Activated naive CD4-positive, alpha-beta T cell treated with anti-CD3 and anti-CD28 coated beads, Interleukin-2, amount 50 U/mL, for 72 hours (primary cell): Measurements from ENCODE around the gene GTF2H1. TPM values are rescaled to one million over a fixed set of nuclear protein-coding genes. Genes with fewer than 3 reads are reported as not detected.

Experiments used
- ATAC-seq, 2 donors: fragments of 150-1000 bp; cut with Tn5 transposase; 2 replicates each; pipeline ENCODE4 v1.10.0; 2021; ENCODE audit warnings: mild to moderate bottlenecking in 2 of 2, moderate library complexity in 2 of 2
- DNase-seq, 2 donors: peaks; one replicate each; pipeline ENCODE4 v3.0.0; 2021 to 2022; ENCODE audit warnings: low spot score in 2 of 2
- H3K27ac Mint-ChIP-seq, 2 donors: one replicate each; pipeline ENCODE4 v1.8.0; 2022; ENCODE audit warnings: mild to moderate bottlenecking in 2 of 2, mixed read lengths in 2 of 2
- H3K36me3 Mint-ChIP-seq, 2 donors: one replicate each; pipeline ENCODE4 v1.8.0; 2022; ENCODE audit warnings: mixed read lengths in 2 of 2
- H3K9me3 Mint-ChIP-seq, 2 donors: one replicate each; pipeline ENCODE4 v1.8.0; 2022; ENCODE audit warnings: mixed read lengths in 2 of 2
- total RNA-seq, 2 donors: library from RNA; stranded (reverse); gene quantifications; one replicate each; pipeline ENCODE4 v1.2.3, GENCODE V29; 2022

The GTF2H1 gene
- 10 to 100 TPM; 36.1 to 53.6 TPM for total RNA-seq

DNA sequence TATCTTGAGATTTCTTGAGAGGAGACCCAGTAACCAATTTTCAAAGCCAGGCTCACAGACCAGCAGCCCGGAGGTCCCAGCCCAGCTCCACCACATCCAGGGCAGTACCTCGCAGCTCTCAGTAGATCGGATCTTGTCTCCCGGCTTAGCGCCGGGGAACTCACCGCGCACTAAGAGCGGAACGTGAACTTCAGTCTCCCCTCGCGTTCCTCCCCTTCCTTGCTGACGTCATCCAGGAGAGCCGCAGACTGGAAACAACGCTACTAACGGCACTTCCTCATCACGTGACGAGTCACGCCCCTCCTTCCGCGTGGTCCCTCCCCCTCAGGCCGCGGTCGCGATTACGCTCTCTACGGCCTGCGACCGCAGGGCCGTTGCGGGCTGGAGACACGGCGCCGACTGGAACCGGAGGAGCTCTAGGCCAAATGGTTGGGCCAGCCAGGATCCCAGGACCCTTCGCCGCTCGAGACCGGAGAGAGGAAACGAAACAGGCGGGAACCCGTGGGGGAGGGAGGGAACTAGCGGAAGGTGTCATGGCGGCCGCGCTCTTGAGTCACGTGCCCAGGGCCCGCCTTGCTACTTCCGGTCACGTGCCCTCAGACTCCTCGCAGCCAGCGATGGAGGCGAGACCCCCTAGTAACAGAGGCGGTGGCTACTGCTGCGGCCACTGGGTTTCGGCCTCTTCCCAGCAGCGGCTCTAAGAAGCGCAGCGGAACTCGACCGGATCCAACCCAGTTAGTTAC, at the start of gene GTF2H1, which contains the start of gene HPS5:
Gene GTF2H1, plus strand, starts transcription at position 599 of the 743 bp plus-strand sequence. CDS start 10,508 bp downstream, outside the sequence.
Gene HPS5, minus strand, starts transcription at position 172 of the 743 bp plus-strand sequence. CDS start 4,282 bp downstream, outside the sequence.
- H3K9me3 Mint-ChIP-seq: no peaks in the 10 kb centered on the region

DNA sequence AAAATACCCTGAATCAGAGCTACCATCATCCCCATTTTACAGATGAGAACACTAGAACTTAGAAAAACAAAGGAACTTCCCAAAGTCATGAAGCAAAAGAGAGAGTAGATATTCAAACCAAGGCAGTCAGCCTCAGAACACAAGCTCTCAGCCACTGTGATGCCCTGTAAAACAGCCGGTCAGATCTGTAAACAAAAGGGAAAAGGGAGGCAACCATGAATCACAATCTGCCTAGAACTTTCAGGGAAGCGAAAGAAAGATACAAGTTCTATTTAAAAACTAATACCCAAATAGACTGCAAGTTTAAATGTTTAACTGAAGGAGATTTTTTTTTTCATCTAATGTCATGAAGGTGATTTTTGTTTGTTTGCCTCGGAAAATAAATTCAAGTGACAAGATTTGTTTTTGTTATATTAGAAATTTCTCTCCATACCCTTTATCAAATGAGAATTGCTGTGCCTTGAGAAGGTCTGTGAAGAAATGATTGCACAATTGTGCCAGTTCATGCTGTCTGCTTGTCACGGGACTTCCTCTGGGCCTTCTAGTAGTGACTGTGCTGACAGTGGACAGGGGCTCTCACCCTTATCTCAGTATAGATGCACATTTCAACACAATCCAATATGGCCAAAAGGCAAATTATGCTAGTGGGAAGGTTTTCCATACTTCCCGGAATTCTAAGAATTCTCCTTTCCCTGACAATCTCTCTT, 44.6 kb upstream of the GTF2H1 start:
- no peak for ATAC-seq
- Mint-ChIP-seq H3K36me3 (peaks cover 0 to 13% of the 10 kb centered on the region in 2 donors), H3K27ac (peak overlapping the region in 1 of 2 donors; percentile 1), H3K9me3 (no peaks in the 10 kb centered on the region)
- DNase-seq: no peak

More for the DNA sequence above, at the start of gene GTF2H1, which contains the start of gene HPS5:
- Mint-ChIP-seq H3K36me3 (peaks cover 5 to 42% of the 10 kb centered on the region in 2 donors), H3K27ac (peak within 1 kb of the TSS; percentile 97 to 99)
- ATAC-seq (peak; percentile 91 to 92), DNase-seq (peak; percentile 91 to 97)

- H3K27ac Mint-ChIP-seq: peak overlapping the region; percentile 3 to 88
- H3K36me3 Mint-ChIP-seq: peaks cover 5 to 13% of the 10 kb centered on the region in 2 donors
- ATAC-seq: peak in 1 of 2 donors; percentile 24
Measured at GRCh38 chr11:18280438-18281045, 41.8 kb upstream of the GTF2H1 start.

DNA sequence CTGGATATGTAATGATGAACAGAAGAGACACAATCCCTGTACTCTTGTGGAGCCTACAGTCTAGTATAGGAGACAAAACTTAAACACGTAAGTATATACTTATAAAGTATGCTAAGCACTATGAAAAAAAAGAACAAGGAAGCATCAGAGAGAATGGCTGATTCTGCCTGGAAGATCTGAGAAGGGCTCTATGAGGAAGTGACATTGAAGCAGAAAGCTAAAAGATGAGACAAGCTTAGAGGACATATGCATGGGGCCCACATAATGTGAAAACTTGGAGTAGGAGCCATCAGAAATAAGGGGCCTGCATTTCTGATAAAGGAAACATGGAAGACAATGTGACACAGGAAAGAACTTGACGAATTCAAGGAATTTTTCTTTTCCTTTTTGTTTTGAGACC, 39.7 kb upstream of the GTF2H1 start:
- Mint-ChIP-seq H3K27ac (peak overlapping the region in 1 of 2 donors; percentile 4), H3K9me3 (no peaks in the 10 kb centered on the region), H3K36me3 (peaks cover 5 to 29% of the 10 kb centered on the region in 2 donors)
- ATAC-seq (no peak), DNase-seq (no peak)

More at GRCh38 chr11:18280438-18281045, 41.8 kb upstream of the GTF2H1 start:
- DNase-seq: no peak
- H3K9me3 Mint-ChIP-seq: no peaks in the 10 kb centered on the region

DNA sequence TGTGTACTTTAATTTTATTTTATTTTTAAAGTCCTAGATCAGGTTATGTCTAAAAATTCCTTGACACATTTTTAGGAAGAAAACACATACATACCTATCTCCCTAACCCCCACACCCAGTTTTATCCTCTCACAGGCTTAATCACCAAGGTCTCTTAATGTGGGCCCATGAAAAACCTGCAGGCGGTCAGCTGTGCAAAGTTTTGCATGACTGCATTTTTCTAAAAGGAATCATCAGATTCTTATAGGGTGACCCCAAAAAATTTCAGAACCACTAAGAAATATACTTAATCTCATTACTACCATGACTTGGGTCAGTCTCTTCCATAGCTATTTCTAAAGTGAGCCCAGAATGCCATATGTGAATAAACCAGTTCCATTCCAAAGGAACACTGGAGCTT, 36.5 kb upstream of the GTF2H1 start:
- no peak overlapping the region for H3K27ac Mint-ChIP-seq
- peaks cover 5 to 25% of the 10 kb centered on the region in 2 donors for H3K36me3 Mint-ChIP-seq
- no peaks in the 10 kb centered on the region for H3K9me3 Mint-ChIP-seq
- no peak for DNase-seq
- ATAC-seq: no peak

DNA sequence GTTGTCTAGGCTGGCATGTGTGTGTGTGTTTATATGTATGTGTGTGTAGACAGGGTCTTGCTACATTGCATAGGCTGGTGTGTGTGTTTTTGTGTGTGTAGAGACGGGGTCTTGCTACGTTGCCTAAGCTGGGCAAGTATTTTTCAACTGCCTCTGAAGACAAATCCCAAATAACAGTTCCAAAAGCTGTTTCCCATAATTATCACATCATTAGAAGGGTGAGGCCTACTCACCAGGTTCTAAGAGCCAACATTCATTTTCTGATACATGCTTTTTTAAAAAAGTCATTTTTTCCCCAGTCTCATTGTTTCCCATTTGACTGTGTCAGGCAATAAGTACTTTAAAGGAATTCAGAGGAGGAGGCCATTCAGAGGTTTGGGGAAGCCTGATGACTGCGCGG, 33.5 kb upstream of the GTF2H1 start:
- Mint-ChIP-seq H3K27ac (no peak overlapping the region), H3K9me3 (no peaks in the 10 kb centered on the region), H3K36me3 (peaks cover 11 to 20% of the 10 kb centered on the region in 2 donors)
- no peak for ATAC-seq
- DNase-seq: no peak

GRCh38 chr11:18294862-18295261, 27.5 kb upstream of the GTF2H1 start:
- Mint-ChIP-seq H3K36me3 (peaks cover 22 to 27% of the 10 kb centered on the region in 2 donors), H3K9me3 (no peaks in the 10 kb centered on the region), H3K27ac (peak overlapping the region in 1 of 2 donors; percentile 5)
- ATAC-seq (peak; percentile 70 to 94), DNase-seq (no peak)

GRCh38 chr11:18295316-18295715, 27.1 kb upstream of the GTF2H1 start:
- Mint-ChIP-seq H3K27ac (no peak overlapping the region), H3K9me3 (no peaks in the 10 kb centered on the region), H3K36me3 (peaks cover 22 to 27% of the 10 kb centered on the region in 2 donors)
- ATAC-seq: no peak
- no peak for DNase-seq

GRCh38 chr11:18299721-18300120, 22.6 kb upstream of the GTF2H1 start:
- Mint-ChIP-seq H3K27ac (peak overlapping the region in 1 of 2 donors; percentile 10), H3K9me3 (no peaks in the 10 kb centered on the region), H3K36me3 (peaks cover 15% of the 10 kb centered on the region in 2 donors)
- DNase-seq: no peak
- ATAC-seq: no peak

DNA sequence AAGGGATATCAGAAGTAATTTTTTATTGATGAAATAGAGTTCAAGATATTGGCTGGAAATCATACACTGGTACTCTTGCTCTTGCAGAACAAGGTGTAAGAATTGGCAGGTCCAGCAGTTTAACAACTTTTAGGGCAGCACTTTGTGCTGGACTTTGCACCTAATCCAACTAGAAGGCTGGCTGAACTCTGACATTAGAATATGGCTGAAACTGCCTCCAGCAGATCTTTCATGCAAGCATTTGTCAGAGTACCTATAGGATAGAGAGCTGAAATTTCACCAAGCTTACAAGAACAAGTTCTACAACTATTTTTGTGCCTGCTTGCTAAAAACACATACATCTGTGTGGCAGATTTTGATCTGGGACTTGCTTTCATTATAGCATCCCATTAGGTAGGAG, 17.6 kb upstream of the GTF2H1 start:
- Mint-ChIP-seq H3K9me3 (no peaks in the 10 kb centered on the region), H3K36me3 (peaks cover 0 to 5% of the 10 kb centered on the region in 2 donors), H3K27ac (no peak overlapping the region)
- ATAC-seq: no peak
- no peak for DNase-seq

DNA sequence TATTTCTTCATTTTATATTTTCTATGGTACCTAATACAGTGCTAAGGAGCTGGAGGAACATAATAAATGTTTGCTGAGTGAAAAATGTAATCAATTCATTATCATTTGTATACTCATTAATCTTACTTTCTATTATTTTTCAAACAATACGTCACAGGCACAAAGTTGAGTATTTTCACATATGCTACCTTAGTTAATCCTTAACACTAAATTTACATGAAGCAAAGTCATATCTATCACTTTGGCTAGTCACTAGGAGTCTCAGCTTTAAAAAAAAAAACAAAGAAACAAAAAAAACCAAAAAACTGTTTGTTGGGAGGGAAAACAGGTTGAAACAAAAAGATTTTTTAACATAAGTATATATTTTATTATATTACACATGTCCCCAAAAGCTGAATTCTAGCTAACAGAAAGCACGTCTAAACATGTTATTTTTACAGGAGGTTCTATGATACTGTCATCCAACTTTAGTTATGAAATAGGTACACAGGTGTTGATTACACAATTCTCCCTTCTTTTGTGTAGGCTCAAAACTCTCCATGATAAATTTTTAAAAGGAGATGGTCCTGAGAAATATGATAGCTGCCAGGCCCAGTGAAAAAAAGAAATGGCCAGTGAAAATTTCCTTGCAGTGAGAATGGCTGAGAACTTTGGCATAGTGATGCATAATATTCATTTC, 14.8 kb upstream of the GTF2H1 start:
- DNase-seq: no peak
- peaks cover 0 to 5% of the 10 kb centered on the region in 2 donors for H3K36me3 Mint-ChIP-seq

GRCh38 chr11:18308242-18308641, 14.1 kb upstream of the GTF2H1 start:
- H3K9me3 Mint-ChIP-seq: no peaks in the 10 kb centered on the region
- DNase-seq (no peak), ATAC-seq (no peak)
- peaks cover 0 to 5% of the 10 kb centered on the region in 2 donors for H3K36me3 Mint-ChIP-seq
- H3K27ac Mint-ChIP-seq: peak overlapping the region in 1 of 2 donors; percentile 60

More for the DNA sequence above, 14.8 kb upstream of the GTF2H1 start:
- H3K27ac Mint-ChIP-seq: no peak overlapping the region
- no peak for ATAC-seq
- no peaks in the 10 kb centered on the region for H3K9me3 Mint-ChIP-seq

- H3K27ac Mint-ChIP-seq: no peak overlapping the region
- H3K9me3 Mint-ChIP-seq: no peaks in the 10 kb centered on the region
- peaks cover 0 to 5% of the 10 kb centered on the region in 2 donors for H3K36me3 Mint-ChIP-seq
- DNase-seq: no peak
- ATAC-seq: no peak
Measured at GRCh38 chr11:18309691-18310090, 12.7 kb upstream of the GTF2H1 start.

- peak overlapping the region in 1 of 2 donors; percentile 29 for H3K27ac Mint-ChIP-seq
- H3K9me3 Mint-ChIP-seq: no peaks in the 10 kb centered on the region
- DNase-seq: no peak
- H3K36me3 Mint-ChIP-seq: peaks cover 0 to 4% of the 10 kb centered on the region in 2 donors
- ATAC-seq: no peak
Measured at GRCh38 chr11:18310800-18311340, 11.5 kb upstream of the GTF2H1 start.

- ATAC-seq: no peak
- H3K27ac Mint-ChIP-seq: peak overlapping the region in 1 of 2 donors; percentile 19
- no peaks in the 10 kb centered on the region for H3K9me3 Mint-ChIP-seq
- H3K36me3 Mint-ChIP-seq: no peaks in the 10 kb centered on the region
- no peak for DNase-seq
Measured at GRCh38 chr11:18312012-18312411, 10.4 kb upstream of the GTF2H1 start.
